Astrocyte (in vitro differentiated cells and primary cell): ENCODE data around the gene PUM2. TPM values are rescaled to one million over a fixed set of nuclear protein-coding genes. Genes with fewer than 3 reads are reported as not detected.

Source experiments
- DNase-seq: peaks from one replicate; pipeline ENCODE4 v3.0.0-alpha.2; 2010; ENCODE audit warnings: low read depth
- FAIRE-seq: peaks from 2 replicates; lab custom pipeline; 2011; peaks lifted over from hg19 to GRCh38; lab: Jason Lieb, UNC
- H2AFZ ChIP-seq: 2 replicates; pipeline ENCODE4 v1.6.0; 2012; ENCODE audit warnings: low read depth, low read length, inconsistent platforms
- H3K27ac ChIP-seq: 2 replicates; pipeline ENCODE4 v1.5.1; 2011; ENCODE audit warnings: low read depth, low read length, inconsistent platforms
- H3K27me3 ChIP-seq: 2 replicates; pipeline ENCODE4 v1.6.0; 2011; ENCODE audit warnings: low read length, inconsistent platforms; ENCODE audit not compliant: insufficient read depth
- H3K36me3 ChIP-seq: 2 replicates; pipeline ENCODE4 v1.5.1; 2011; ENCODE audit warnings: low read length, inconsistent platforms; ENCODE audit not compliant: insufficient read depth
- H3K4me1 ChIP-seq: 2 replicates; pipeline ENCODE4 v1.5.1; 2011; ENCODE audit warnings: low read length, inconsistent platforms; ENCODE audit not compliant: insufficient read depth
- H3K4me2 ChIP-seq: 2 replicates; pipeline ENCODE4 v1.6.0; 2012; ENCODE audit warnings: low read length, inconsistent platforms
- H3K4me3 ChIP-seq: 2 replicates; pipeline ENCODE4 v1.5.1; 2011; ENCODE audit warnings: low read depth, mild to moderate bottlenecking, low read length, inconsistent platforms; ENCODE audit not compliant: insufficient read depth
- H3K79me2 ChIP-seq: 2 replicates; pipeline ENCODE4 v1.6.0; 2012; ENCODE audit warnings: mild to moderate bottlenecking, low read length, inconsistent platforms; ENCODE audit not compliant: insufficient read depth
- H3K9ac ChIP-seq: 2 replicates; pipeline ENCODE4 v1.6.0; 2012; ENCODE audit warnings: mild to moderate bottlenecking, low read length, inconsistent platforms
- H3K9me3 ChIP-seq: 2 replicates; pipeline ENCODE4 v1.5.1; 2012; ENCODE audit warnings: low read depth, mild to moderate bottlenecking, low read length, inconsistent platforms; ENCODE audit not compliant: insufficient read depth
- H4K20me1 ChIP-seq: 2 replicates; pipeline ENCODE4 v1.6.0; 2012; ENCODE audit warnings: low read length, inconsistent platforms; ENCODE audit not compliant: insufficient read depth
- H3K27ac Mint-ChIP-seq: one replicate; pipeline ENCODE4 v1.8.0; 2021; ENCODE audit warnings: mild to moderate bottlenecking, mixed read lengths; ENCODE audit not compliant: unreplicated experiment
- H3K27me3 Mint-ChIP-seq: one replicate; pipeline ENCODE4 v1.8.0; 2021; ENCODE audit warnings: low read depth, mixed read lengths; ENCODE audit not compliant: unreplicated experiment
- H3K36me3 Mint-ChIP-seq: one replicate; pipeline ENCODE4 v1.8.0; 2021; ENCODE audit warnings: low read depth, mixed read lengths; ENCODE audit not compliant: unreplicated experiment
- H3K4me1 Mint-ChIP-seq: one replicate; pipeline ENCODE4 v1.8.0; 2021; ENCODE audit warnings: low read depth, mixed read lengths; ENCODE audit not compliant: unreplicated experiment
- H3K4me3 Mint-ChIP-seq: one replicate; pipeline ENCODE4 v1.8.0; 2021; ENCODE audit warnings: mild to moderate bottlenecking, moderate library complexity, mixed read lengths; ENCODE audit not compliant: unreplicated experiment
- H3K9me3 Mint-ChIP-seq: one replicate; pipeline ENCODE4 v1.8.0; 2021; ENCODE audit warnings: mild to moderate bottlenecking, mixed read lengths; ENCODE audit not compliant: unreplicated experiment
- EZH2 ChIP-seq: IDR thresholded peaks from 2 replicates; pipeline ENCODE4 v1.6.1; 2012; ENCODE audit warnings: mild to moderate bottlenecking, low read length, inconsistent platforms; ENCODE audit not compliant: insufficient read depth
- total RNA-seq: library from RNA; stranded (reverse); gene quantifications from 2 replicates; pipeline ENCODE4 v1.2.1, GENCODE V29; 2021
- TF ChIP-seq, protein P1 (sequence below): IDR thresholded peaks from 2 replicates; pipeline ENCODE4 v1.5.1; 2011; ENCODE audit warnings: low read depth, mild to moderate bottlenecking, inconsistent platforms, low read length, moderate library complexity; ENCODE audit not compliant: insufficient read depth

Gene PUM2
- total RNA-seq, 1 donor from 2014 or later: 69.4 TPM

DNA sequence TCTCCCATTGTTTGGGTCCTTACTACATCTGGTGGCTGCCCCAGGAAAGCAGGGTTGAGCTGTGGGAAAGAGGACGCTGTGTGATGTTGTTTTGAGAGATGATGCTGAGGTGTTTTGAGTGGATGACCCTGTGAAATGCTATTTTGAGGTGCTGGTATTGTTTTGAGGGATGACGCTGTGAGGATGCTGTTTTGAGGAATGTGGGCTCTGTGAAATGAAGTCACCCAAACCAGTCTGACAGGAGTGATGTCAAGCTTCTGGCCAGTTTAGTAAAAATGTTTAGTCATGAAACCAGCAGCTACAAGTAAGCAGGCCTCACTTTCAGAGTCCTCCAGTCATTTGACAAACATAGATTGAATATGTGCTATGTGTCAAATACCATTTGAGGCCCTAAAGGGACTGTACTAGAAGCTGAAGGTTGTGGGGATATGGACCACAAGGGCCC lies 16.1 kb upstream of the PUM2 start:
- Histone ChIP-seq H3K27ac (no peak overlapping the region), H3K9ac (no peak overlapping the region), H3K4me1 (peaks cover 7% of the 10 kb centered on the region), H3K79me2 (no peaks in the 10 kb centered on the region), H2AFZ (no peak overlapping the region), H3K27me3 (no peaks in the 10 kb centered on the region), H4K20me1 (no peaks in the 10 kb centered on the region), H3K4me3 (no peak overlapping the region), H3K36me3 (no peaks in the 10 kb centered on the region), H3K9me3 (no peaks in the 10 kb centered on the region), H3K4me2 (no peak overlapping the region)
- Mint-ChIP-seq H3K36me3 (no peaks in the 10 kb centered on the region), H3K27ac (no peak overlapping the region), H3K9me3 (peaks cover under 1% of the 10 kb centered on the region), H3K4me1 (peaks cover 15% of the 10 kb centered on the region), H3K4me3 (no peak overlapping the region), H3K27me3 (peaks cover 4% of the 10 kb centered on the region)
- FAIRE-seq (no peak), DNase-seq (no peak)
- TF ChIP-seq, protein P1, sequence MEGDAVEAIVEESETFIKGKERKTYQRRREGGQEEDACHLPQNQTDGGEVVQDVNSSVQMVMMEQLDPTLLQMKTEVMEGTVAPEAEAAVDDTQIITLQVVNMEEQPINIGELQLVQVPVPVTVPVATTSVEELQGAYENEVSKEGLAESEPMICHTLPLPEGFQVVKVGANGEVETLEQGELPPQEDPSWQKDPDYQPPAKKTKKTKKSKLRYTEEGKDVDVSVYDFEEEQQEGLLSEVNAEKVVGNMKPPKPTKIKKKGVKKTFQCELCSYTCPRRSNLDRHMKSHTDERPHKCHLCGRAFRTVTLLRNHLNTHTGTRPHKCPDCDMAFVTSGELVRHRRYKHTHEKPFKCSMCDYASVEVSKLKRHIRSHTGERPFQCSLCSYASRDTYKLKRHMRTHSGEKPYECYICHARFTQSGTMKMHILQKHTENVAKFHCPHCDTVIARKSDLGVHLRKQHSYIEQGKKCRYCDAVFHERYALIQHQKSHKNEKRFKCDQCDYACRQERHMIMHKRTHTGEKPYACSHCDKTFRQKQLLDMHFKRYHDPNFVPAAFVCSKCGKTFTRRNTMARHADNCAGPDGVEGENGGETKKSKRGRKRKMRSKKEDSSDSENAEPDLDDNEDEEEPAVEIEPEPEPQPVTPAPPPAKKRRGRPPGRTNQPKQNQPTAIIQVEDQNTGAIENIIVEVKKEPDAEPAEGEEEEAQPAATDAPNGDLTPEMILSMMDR: no peak
- no peak for TF ChIP-seq EZH2

GRCh38 chr2:20365249-20365817 lies 14.7 kb upstream of the PUM2 start:
- Histone ChIP-seq H3K4me1 (peaks cover 7% of the 10 kb centered on the region), H4K20me1 (no peaks in the 10 kb centered on the region), H3K4me2 (peak overlapping the region; percentile 27), H2AFZ (no peak overlapping the region), H3K36me3 (no peaks in the 10 kb centered on the region), H3K9ac (no peak overlapping the region), H3K79me2 (no peaks in the 10 kb centered on the region), H3K27ac (no peak overlapping the region), H3K4me3 (no peak overlapping the region), H3K9me3 (no peaks in the 10 kb centered on the region), H3K27me3 (no peaks in the 10 kb centered on the region)
- H3K36me3 Mint-ChIP-seq: no peaks in the 10 kb centered on the region
- no peak for TF ChIP-seq EZH2
- TF ChIP-seq, protein P1: no peak
- H3K4me3 Mint-ChIP-seq: no peak overlapping the region
- H3K9me3 Mint-ChIP-seq: no peaks in the 10 kb centered on the region
- FAIRE-seq (peak; percentile 91), DNase-seq (peak; percentile 61)
- peaks cover 15% of the 10 kb centered on the region for H3K4me1 Mint-ChIP-seq
- H3K27ac Mint-ChIP-seq: no peak overlapping the region
- no peaks in the 10 kb centered on the region for H3K27me3 Mint-ChIP-seq

- no peaks in the 10 kb centered on the region for H3K27me3 ChIP-seq
- H3K27ac Mint-ChIP-seq: no peak overlapping the region
- H3K4me3 Mint-ChIP-seq: no peak overlapping the region
- H3K79me2 ChIP-seq: no peaks in the 10 kb centered on the region
- H3K4me1 Mint-ChIP-seq: peaks cover 11% of the 10 kb centered on the region
- no peak overlapping the region for H3K27ac ChIP-seq
- no peaks in the 10 kb centered on the region for H3K27me3 Mint-ChIP-seq
- no peak overlapping the region for H2AFZ ChIP-seq
- H3K9ac ChIP-seq: no peak overlapping the region
- no peaks in the 10 kb centered on the region for H3K36me3 ChIP-seq
- no peaks in the 10 kb centered on the region for H3K9me3 Mint-ChIP-seq
- no peaks in the 10 kb centered on the region for H4K20me1 ChIP-seq
- DNase-seq (no peak), FAIRE-seq (no peak)
- H3K4me1 ChIP-seq: peaks cover 7% of the 10 kb centered on the region
- no peaks in the 10 kb centered on the region for H3K36me3 Mint-ChIP-seq
- H3K4me2 ChIP-seq: no peak overlapping the region
- no peaks in the 10 kb centered on the region for H3K9me3 ChIP-seq
- H3K4me3 ChIP-seq: no peak overlapping the region
- TF ChIP-seq, protein P1: no peak
These were observed 12.9 kb upstream of the PUM2 start for GRCh38 chr2:20363578-20363977.
